Activated effector memory CD4-positive, alpha-beta T cell treated with Interleukin-2 at 50 U/mL for 16 hours (primary cell): ENCODE measurements around the gene FLAD1.

Experiments used
- DNase-seq: peaks from one replicate; pipeline ENCODE4 v3.0.0-alpha.2; 2020

FLAD1 gene

DNA sequence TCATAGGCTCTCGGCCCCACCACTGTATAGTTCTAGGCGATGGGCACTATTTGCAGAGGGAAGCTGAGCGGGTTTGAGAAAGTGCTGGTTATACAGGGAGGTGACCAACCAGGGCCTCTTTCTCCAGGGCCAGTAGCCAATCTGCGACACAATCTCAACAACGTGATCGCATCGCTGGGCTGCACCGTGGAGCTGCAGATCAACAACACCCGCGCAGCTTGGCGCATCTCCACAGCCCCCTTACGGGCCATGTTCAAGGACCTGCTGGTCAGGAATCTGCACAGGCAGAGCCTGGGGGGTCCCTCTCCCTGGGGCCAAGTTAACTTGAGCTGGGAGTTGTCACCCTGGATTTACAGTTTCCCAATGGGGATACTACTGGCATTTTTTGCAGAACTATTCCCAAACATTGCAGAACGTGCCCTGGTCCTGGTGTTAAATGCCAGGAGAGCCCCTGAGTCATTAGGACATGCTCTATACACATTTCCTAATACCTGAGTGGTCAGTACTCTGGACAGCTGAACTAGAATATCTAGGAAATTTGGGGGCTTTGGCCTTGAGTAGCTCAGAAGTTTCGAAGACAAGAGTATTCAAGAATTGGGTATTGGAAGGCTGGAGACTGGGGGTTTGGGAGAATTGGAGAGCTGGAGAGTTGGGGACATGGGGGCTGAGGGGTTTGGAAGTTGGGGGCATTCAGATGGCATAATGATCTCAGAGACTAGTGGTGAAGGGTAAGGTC, 57.4 kb downstream of the FLAD1 start:
- DNase-seq, result no peak
